ENCODE measurements around the gene PLEKHB2.
A peak's percentile ranks its signal among the peaks of the same experiment; 100 is the strongest.

Gene PLEKHB2

GRCh38 chr2:131085646-131086045, 19.5 kb upstream of the PLEKHB2 start:
- H3K27ac ChIP-seq: no peak overlapping the region
- TF ChIP-seq CTCF (conservative IDR thresholded peaks at IDR 0.05): no peak

GRCh38 chr2:131092458-131093005, 12.6 kb upstream of the PLEKHB2 start:
- peak overlapping the region; percentile 97 for H3K27ac ChIP-seq
- TF ChIP-seq CTCF (conservative IDR thresholded peaks at IDR 0.05): no peak

- peak within 1 kb of the TSS; percentile 97 for H3K27ac ChIP-seq
- TF ChIP-seq CTCF (conservative IDR thresholded peaks at IDR 0.05): no peak
Measured at GRCh38 chr2:131093006-131093695, 12.0 kb upstream of the PLEKHB2 start, which contains the start of gene FAM168B. Gene FAM168B (minus strand): TSS chr2:131093460. CDS start chr2:131082646, 10,814 bp downstream.

- TF ChIP-seq CTCF (conservative IDR thresholded peaks at IDR 0.05): no peak
- peak overlapping the region; percentile 97 for H3K27ac ChIP-seq
Measured at GRCh38 chr2:131093696-131094462, 11.3 kb upstream of the PLEKHB2 start.

GRCh38 chr2:131094463-131095281, 10.5 kb upstream of the PLEKHB2 start:
- peak overlapping the region; percentile 97 for H3K27ac ChIP-seq
- no peak for TF ChIP-seq CTCF (conservative IDR thresholded peaks at IDR 0.05)

GRCh38 chr2:131103165-131103564, 2.0 kb upstream of the PLEKHB2 start:
- H3K27ac ChIP-seq: peak overlapping the region; percentile 90
- no peak for TF ChIP-seq CTCF (conservative IDR thresholded peaks at IDR 0.05)

All from VCaP (cell line).